ENCODE results near the gene SMYD3.

SMYD3 gene

DNA sequence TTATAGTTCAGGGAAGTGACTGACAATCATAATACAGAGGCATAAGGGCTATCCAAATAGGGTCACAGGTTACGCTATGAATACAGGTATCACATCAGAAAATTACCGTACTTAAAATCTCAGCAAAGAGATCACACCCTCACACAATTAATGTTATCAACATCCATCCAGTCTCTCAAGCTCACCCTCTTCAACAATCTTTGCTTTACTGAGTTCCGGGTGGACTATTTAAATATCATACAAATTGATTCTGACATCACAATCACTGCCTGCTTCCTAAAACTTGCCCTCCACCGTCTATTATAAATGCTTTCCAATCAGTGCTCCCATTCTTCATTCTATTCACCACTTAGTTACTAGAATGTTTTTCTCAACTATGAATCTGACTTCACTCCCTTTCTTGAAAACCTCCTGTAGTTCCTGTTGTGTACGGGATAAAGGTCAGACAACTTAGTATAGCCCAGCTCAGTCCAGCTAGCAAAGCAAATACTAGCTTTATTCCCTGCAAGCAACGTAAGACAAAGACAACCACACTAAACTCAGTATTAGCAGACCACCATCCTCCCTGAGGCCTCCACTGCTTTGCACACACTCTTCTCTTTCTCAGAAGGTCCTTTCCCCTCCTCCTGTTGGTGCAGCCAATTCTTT is 398.7 kb downstream of the SMYD3 start:
- no peak for DNase-seq (ENCODE audit: low read depth)

DNA sequence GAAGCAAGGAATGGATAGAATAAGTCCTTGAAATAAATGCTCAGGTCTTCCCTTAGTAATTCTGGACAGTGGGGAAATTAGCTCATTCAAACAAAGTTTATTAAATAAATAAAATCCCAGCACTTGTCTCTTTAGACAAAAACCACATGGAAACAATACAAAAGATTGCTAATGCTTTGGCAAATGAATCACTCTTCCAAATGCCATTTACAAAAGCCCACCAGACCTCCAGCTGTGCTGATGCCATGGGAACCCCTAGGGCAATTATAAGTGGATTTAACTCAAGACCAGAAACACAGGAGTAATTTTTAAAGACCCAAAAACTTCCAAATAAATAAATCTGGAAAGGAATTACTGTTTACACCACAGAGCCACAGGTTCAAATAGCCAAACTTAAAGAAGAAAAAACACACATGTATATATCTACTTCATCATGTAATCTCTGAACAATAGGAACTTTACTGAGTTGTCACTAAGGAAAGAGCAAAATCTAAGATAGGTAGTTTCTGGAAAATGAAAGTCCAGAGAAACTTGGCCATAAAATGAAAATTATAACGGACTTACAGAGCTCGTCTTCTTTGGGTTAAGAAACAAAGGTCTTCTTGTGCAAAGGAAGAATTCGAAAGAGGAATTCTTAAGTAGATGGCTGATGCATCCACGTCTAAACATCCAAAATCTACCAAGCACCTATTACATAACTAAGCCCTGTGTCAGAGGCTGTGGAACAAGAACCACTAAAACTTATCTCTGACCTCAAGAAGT is 399.4 kb downstream of the SMYD3 start:
- peak; percentile 56 for DNase-seq (ENCODE audit: low read depth)

DNA sequence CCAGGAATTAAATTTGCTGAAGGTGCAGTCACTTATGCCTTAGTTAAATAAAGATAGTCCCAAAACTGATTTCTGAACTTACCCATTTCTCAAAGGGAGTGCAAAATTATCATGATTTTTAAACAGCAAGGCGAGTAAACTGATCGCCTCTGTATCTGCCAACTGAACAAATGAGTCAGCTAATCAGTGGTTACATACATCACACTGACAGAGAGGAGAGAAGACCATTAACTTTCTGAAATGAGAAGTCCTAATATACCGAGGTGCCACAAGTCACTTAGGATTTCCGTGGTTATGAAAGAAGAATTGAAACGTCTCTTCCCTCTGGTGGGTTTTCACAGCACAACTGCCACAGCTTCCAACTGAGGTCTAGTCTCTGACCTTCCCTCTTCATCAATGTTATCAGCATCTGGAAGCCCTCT is 400.7 kb downstream of the SMYD3 start:
- DNase-seq (ENCODE audit: low read depth) = no peak

DNA sequence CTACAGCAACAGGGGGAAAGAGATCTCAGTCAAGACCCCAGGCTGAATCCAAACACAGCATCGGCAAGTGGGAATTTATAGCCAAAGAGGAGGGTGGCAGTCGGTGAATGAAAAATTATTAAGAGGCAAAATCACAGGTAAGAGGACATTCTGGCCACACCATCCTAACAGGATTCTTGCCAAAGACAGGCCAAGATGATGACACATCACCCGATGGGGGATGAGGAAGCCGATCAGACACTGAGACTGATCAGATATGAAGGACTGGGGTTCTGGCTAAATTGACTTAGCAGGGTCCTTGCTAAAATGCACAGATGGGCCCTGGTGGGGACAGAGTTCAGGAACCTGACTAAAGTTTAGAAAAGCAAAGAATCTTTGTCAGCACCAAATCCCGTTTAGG is 402.2 kb downstream of the SMYD3 start:
- DNase-seq (ENCODE audit: low read depth) = no peak

DNA sequence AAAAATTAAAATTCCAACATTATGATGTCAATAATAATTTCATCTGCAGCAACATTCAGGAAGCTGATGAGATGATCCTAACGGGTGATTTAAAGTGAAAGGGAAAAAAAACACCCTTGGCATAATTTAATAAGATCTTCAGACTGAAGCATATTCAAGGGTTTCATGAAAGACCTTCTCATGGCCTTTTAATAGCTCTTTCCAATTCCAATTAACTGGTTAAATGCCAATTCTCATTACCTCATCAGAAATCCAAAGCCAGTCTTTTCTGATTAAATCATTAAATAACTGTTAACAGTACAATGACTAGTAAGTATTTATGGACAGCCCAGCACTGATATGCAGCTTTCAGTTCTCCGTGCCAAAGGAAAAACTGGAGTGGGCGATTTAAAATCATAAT is 407.5 kb downstream of the SMYD3 start:
- no peak for DNase-seq (ENCODE audit: low read depth)

DNA sequence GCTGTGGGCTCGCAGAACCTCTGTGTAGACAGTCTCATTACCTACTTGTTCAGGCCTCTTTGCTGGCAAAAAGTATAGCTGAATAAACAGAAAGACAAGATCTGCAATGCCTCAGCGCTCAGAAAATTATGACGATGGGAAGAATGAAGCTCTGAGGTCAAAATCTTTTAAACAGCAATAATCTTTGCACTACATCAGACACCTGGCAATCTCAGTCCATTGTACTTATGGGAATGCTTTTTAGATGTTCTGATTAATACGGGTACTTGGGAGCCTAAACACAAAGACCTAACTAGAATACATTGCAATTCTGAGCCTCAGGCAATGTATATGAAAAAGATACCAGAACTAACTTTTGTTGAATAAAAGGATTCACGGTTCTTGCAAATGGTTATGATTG is 410.7 kb downstream of the SMYD3 start:
- no peak for DNase-seq (ENCODE audit: low read depth)

DNA sequence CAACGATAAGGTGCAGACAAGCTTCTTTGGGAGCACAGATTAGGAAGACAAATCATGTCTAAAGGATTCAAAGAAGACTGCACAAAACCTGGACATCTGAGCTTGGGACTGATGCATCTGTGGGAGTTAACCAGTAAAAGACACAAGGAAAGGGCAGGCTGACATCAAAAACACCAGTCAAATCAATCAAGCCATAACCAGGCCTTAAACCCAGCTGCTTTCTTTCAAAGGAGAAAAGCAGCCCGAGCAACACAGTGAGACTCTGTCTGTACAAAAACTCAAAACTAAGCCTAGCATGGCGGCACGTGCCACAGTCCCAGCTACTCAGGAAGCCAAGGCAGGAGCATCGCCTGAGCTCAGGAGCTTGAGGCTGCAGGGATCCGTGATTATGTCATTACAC is 411.6 kb downstream of the SMYD3 start:
- DNase-seq (ENCODE audit: low read depth) = no peak

DNA sequence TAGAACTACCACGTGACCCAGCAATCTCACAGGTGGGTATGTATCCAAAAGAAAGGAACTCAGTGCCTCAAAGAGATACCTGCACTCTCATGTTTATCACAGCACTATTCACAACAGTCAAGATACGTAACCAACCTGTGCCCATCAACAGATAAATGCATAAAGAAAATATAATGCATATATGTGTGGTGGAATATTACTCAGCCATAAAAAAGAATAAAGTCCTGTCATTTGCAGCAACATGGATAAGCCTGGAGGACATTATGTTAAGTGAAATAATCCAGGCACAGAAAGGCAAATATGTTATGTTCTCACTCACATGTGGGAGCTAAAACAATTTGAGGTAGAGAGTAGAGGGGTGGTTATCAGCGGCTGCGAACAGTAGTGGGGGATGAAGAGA is 413.8 kb downstream of the SMYD3 start:
- no peak for DNase-seq (ENCODE audit: low read depth)

DNA sequence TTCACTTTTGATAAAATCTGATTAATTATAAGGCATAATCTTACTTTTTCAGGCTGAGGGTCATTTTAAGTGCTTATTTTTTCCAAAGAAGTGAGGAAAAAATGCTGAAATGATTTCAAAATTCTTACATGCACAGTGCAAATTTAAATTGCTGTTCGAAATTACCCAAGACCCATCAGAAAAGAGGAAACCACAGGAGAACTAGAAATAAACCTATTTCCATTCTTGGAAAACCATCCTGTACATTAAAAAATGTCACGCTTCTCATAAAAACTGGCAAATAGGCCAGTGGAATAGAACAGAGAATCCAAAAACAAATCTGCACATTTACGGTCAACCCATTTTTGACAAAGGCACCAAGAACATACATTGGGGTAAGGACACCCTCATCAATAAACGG is 414.9 kb downstream of the SMYD3 start:
- DNase-seq (ENCODE audit: low read depth) = no peak

DNA sequence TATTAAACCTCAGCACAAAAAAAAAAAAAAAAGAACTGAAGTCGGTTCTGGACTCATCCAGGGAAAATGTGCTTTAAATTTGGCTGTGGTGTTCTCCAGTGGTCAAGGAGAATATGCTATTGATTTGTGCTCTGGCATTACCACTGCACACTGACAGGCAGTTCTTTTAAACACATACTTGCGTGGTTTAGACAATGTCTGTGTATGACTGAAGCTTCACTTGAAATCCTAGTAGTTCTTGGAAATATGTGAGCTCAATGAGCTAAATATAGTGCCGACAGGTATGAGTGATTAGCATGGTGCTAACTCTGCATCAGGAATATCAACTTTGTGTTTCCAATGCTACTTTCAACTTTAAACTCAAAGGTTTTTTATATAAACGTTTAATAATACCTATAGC is 415.6 kb downstream of the SMYD3 start:
- no peak for DNase-seq (ENCODE audit: low read depth)

DNA sequence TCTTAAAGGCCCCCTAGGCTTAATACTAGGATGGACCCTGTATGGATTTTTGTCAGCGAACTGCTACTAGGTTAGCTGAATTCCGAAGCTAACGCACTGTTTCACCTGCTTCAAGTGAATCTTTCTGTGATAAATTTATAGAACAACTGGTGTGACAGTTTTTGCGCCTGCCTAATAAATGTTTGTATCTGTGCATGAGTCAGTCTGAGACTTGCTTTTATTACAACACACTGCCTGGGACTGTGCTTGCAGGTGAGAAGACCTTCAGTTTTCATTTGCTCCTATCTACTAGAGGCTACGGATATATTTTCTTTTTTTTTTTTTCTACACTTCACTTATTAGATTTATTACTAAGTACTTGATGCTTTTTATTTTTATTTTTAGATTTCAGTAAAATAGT is 420.9 kb downstream of the SMYD3 start:
- DNase-seq (ENCODE audit: low read depth) = no peak

DNA sequence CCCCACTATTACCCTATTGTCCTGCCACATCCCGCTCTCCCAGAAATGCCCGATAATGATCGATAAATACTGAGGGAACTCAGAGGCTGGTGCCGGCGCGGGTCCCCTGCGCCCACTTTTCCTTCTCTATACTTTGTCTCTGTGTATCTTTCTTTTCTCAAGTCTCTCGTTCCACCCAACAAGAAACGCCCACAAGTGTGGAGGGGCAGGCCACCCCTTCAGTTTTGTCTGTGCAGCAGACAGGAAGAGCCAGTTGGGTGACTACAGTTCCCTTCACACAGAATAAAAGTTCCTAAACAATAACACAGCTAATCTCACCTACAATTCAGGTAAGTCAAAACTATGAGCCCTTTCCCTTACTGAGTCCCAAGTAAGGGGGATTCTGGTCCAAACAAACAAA is 423.7 kb downstream of the SMYD3 start:
- no peak for DNase-seq (ENCODE audit: low read depth)

DNA sequence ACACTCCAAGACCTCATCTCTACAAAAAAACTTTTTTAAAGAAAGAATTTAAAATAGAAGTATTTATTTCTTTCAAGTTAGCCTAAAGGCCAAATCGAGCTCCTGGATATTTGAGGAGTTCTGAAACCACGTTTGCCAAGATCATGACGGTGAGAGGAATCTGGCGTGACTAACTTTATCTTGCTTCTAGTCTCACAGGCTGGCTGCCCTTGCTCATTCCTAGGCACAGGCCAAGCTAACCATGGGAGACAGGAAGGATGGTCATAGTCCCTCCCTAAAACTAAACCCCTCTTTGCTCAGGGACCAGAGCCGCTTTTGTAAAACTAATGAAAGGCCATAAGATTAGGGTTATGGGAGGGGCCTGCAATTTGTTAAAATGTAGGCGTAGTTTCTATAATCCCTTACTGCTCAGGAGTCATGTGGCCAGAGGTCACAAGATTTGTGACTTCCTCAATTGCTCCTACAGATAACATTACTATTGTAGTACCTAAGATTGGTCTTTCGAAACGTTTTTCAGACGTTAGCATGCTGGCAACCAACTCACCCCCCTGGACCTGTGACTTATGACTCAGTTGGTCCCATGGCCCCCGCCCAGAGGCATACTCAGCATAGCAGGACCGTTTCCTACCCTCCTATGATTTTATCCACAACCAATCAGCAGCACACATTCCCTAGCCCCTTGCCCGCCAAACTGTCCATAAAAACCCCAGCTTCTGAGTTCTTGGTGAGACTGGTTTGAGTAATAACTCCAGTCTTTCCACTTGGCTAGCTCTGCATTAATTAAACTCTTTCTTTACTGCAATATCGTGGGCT is 425.0 kb downstream of the SMYD3 start:
- DNase-seq (ENCODE audit: low read depth) = no peak

DNA sequence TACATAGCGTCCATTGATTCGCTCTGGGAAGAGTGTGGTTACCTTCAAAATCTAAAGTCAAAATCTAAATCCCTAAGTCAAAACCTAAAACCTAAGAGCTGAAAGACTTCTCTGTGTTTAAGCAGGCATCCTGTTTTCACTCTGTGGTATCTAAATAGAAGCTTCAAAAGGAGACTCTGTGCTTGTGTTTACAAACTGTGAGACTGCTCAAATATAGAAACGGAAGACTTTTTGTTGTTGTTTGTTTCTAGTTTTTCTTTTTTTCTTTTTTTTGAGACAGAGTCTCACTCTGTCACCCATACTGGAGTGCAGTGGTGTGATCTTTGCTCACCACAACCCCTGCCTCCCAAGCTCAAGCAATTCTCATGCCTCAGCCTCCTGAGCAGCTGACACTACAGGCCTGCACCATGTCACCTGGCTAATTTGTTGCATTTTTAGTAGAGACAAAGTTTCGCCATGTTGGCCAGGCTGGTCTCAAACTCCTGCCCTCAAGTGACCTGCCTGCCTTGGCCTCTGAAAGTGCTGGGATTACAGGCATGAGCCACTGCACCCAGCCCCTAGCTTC is 425.9 kb downstream of the SMYD3 start:
- no peak for DNase-seq (ENCODE audit: low read depth)

DNA sequence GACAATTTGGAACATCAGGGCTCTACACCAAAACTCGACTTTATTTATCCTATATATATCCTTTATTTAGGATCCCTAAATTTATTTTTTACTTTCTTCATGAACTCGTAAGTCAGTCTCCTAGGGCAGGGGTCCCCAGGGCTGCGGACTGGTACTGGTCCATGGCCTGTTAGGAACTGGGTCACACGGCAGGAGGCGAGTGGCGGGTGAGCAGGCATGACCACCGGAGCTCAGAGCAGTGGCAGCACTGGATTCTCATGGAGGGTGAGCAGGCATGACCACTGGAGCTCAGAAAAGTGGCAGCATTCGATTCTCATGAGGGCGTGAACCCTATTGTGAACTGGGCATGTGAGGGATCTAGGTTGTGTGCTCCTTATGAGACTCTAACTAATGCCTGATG is 427.0 kb downstream of the SMYD3 start:
- DNase-seq (ENCODE audit: low read depth) = no peak

DNA sequence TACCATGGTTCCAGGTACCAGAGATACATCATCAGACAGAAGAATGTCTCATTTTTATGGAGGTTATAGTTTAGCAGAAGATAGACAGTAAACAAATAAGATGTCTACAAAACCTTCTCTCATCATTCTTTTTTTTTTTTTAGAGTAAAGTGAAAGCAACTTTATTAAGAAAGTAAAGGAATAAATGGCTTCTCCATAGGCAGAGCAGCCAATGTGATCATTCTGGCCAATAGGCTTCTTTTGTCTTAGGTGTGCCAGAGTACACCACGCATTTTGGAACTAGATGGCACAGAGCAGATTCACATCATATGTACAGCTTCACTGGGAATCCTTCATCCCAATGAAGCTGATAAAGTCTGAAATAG is 428.2 kb downstream of the SMYD3 start:
- DNase-seq (ENCODE audit: low read depth) = no peak

DNA sequence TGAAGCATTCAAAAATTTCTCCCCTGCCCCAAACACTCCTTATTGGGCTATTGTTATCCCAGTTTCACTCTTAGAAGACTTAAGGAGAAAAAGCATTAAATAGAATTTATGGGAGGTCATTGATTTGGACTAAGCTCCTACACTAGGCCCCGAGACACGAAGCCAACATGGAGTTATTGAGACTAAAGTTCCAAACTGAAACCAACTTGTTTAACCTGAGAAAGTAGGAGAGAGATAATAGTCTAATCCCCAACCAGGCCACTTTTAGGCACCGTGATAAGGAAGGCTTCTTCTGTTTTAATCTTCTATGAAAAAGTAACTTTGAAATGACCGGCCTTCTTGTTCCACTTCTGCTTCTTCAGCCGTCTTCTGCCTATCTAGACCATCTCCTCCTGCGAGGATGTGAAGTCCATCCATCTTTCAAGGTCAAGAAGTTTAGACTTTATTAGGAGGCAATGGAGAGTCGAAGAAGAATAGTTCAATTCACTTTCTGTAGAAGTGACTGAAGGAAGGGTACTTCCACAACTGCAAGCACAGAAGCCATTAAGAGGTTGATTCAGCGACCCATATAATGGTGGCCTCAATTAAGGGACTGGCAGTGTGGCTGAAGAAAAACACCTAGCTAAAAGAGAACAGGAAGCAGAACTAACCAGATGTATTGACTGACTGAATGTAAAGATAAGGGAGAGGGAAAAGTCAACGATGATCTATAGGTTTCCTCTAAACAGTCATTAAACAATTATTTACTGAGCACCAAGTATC is 428.8 kb downstream of the SMYD3 start:
- DNase-seq (ENCODE audit: low read depth) = no peak

DNA sequence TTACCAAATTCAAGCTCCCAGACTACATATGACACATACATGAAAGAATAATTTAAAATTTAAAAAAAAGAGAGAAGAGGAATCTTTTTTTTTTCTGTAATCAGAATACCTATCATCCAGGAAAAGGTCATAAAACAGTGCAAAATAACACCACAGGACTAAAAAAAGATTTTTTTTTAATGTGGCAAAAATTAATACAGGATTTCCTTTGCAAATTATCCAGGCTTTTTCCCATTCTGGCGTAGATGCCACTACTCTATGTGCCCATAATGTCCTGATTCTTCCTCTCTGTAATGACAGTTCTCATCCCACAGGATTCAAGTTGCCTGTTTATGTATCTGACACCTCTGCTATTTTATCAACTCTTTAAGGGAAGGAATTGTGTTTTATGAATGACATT is 429.6 kb downstream of the SMYD3 start:
- no peak for DNase-seq (ENCODE audit: low read depth)

DNA sequence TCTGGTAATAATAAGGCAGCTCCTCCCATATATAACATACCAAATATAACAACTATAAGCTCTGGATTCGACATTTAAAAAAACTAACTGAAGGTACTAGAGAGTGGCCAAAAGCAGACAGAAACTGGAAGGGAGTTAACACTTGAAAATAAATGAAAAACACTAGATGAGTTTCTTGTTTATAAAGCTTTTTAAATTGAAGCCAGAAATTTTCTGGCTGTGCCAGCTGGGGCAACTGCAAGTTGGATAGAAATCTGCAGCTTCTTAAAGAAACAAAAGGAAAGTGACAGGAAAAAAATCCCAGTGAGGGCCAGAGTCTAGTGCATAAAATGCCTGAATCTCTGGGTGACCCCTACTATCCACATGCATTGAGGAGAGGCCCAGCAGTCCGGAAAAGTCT is 432.7 kb downstream of the SMYD3 start:
- no peak for DNase-seq (ENCODE audit: low read depth)

DNA sequence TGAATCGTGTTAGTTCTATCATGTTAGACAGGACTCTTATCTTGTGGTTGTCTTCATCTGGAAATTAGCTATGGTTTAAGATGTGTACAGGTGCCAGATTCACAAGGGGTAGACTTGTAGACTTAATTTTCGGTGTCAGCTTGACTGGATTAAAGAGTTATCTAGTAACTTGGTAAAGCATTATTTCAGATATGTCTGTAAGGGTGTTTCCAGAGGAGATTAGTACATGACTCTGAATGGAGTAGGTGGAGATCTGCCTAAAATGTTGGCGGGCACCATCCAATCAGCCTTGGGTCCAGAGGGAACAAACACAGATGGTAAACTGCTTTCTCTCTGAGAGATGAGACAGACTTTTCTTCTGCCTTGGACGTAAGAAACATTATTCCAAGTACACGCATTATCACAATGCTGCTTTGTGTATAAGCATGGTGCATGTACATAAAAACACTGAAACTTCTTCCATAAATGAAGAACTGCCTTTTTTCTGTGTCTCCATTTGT is 434.6 kb downstream of the SMYD3 start:
- no peak for DNase-seq (ENCODE audit: low read depth)

DNA sequence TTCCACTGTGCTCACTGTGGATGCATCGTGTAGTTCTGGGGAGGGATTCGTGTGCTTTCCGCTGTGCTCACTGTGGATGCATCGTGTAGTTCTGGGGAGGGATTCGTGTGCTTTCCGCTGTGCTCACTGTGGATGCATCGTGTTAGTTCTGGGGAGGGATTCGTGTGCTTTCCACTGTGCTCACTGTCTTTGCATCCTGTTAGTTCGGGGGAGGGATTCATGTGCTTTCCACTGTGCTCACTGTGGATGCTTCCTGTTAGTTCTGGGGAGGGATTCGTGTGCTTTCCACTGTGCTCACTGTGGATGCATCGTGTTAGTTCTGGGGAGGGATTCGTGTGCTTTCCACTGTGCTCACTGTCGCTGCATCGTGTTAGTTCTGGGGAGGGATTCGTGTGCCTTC is 435.1 kb downstream of the SMYD3 start:
- peak; percentile 32 for DNase-seq (ENCODE audit: low read depth)

DNA sequence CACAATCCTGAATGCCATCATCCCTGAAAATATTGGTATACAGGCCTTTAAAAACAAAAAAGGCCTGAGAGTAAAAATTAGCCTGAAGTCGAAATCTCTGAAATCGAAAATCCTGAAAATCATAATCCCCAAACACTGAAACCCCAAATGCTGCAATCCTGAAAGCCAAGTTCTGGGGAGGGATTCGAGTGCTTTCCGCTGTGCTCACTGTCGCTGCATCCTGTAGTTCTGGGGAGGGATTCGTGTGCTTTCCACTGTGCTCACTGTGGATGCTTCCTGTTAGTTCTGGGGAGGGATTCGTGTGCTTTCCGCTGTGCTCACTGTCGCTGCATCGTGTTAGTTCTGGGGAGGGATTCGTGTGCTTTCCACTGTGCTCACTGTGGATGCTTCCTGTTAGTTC is 435.5 kb downstream of the SMYD3 start:
- DNase-seq (ENCODE audit: low read depth) = peak; percentile 10

Measured in EH (cell line).